TTC549 (cell line): ENCODE measurements around the gene MCM5.

Experiments
- FAIRE-seq: peaks from 2 replicates; lab custom pipeline; 2012; peaks lifted over from hg19 to GRCh38; lab: Jason Lieb, UNC

Gene MCM5

GRCh38 chr22:35404176-35404575 is 4.2 kb downstream of the MCM5 start:
- FAIRE-seq, result no peak

- FAIRE-seq, result no peak
These were observed 6.5 kb downstream of the MCM5 start for GRCh38 chr22:35406443-35406842.

- no peak for FAIRE-seq
These were observed 7.4 kb downstream of the MCM5 start for GRCh38 chr22:35407362-35407761.

- no peak for FAIRE-seq
These were observed 10.1 kb downstream of the MCM5 start for GRCh38 chr22:35409783-35410662.

GRCh38 chr22:35410663-35411034 is 10.7 kb downstream of the MCM5 start:
- no peak for FAIRE-seq

DNA sequence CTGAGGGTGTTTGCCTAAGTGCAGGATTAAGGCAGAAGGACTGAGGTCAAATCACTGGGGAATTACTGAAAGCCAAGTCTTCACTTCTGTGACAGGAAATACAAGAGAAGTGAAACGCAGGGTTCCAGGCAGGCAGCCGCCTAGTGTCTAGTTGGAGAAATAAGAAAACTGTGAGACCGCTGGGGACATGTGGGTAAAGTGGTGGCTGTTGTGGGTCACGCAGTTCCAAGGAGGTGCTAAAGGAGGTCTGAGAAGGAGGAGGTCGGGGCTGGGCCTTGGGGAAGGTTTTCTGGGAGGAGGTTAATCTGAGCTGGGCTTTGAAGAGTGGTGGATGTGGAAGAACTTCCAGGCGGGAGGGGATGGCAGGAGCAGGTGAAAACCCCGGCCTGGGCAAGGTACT is 11.2 kb downstream of the MCM5 start:
- no peak for FAIRE-seq

- no peak for FAIRE-seq
These were observed 13.7 kb downstream of the MCM5 start for GRCh38 chr22:35413624-35414023.

DNA sequence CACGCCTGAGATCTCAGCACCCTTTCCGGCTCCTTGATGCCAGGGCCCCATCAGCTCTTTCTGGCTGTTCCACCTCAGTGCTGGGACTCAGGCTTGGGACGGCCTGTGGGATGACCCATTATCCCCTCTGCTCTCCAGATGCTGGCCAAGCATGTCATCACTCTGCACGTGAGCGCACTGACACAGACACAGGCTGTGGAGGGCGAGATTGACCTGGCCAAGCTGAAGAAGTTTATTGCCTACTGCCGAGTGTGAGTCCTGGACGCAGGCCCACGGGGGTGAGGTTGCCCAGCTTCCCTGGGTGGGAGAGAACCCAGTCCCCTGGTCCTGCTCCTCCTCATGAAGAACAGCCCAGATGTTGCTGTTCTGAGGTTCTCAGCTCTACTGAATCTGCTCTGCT is 17.7 kb downstream of the MCM5 start:
- no peak for FAIRE-seq

DNA sequence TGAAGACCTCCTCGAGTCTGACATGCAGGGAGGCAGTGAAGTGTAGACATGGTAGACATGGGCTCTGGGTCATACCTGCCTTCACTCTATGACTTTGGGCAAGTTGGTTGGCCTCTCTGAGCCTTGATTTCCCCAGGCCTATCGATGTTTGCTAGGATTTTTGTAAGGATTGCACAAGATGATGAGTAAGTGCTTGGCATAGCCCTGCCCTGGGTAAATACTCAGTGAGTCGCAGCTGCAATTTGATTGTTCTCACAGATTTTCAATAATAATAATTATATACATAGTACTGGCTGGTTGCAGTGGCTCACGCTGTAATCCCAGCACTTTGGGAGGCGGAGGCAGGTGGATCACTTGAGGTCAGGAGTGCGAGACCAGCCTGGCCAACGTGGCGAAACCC is 18.1 kb downstream of the MCM5 start:
- no peak for FAIRE-seq

DNA sequence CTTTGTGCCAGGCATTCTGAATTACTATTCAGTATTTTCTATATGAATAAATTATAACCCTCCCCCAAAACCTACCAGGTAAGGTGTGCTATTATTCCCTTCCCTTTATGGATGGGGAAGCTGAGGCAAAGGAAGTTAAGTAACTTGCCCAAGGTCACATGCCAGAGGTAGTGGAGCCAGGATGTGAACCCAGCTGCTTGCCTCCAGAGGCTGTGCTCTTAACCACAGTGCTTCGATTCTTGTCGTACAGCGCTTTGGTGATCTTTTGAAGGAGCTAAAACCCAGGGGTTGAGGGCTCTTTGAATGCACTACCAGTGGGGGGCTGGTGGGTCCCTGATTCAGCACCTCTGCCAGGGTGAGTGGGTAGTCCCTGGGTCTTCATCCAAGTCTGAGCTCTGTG is 18.8 kb downstream of the MCM5 start:
- FAIRE-seq, result no peak

GRCh38 chr22:35419756-35420155 is 19.8 kb downstream of the MCM5 start:
- no peak for FAIRE-seq

- FAIRE-seq, result no peak
These were observed 21.2 kb downstream of the MCM5 start for GRCh38 chr22:35421121-35421520.

- FAIRE-seq, result no peak
These were observed 22.2 kb downstream of the MCM5 start for GRCh38 chr22:35422145-35422544.

- no peak for FAIRE-seq
These were observed 23.0 kb downstream of the MCM5 start for GRCh38 chr22:35422936-35423335.

- FAIRE-seq, result no peak
These were observed 24.1 kb downstream of the MCM5 start for GRCh38 chr22:35424081-35424480.

GRCh38 chr22:35424761-35425160 is 24.8 kb downstream of the MCM5 start:
- FAIRE-seq, result no peak

DNA sequence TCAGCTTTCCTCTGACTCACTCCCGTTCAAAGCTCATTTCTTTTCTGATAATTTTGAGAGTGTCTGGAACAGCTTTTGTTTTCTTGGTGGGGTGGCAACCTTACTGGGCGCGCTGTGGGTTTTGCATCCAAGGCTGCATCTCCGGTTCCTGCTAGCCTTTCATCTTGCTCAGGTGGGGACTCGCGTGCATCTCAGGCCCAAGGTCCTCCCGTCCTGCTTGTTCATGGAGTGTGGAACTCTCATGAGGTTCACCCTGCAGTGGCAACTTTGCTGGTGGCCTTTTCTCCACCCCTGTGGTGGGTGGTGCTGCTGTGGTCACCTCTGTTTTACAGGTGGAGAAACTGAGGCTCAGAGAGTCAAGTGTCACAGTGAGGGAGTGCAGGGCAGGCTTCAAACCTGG is 25.6 kb downstream of the MCM5 start:
- no peak for FAIRE-seq

- no peak for FAIRE-seq
These were observed 26.2 kb downstream of the MCM5 start for GRCh38 chr22:35425971-35426800.

DNA sequence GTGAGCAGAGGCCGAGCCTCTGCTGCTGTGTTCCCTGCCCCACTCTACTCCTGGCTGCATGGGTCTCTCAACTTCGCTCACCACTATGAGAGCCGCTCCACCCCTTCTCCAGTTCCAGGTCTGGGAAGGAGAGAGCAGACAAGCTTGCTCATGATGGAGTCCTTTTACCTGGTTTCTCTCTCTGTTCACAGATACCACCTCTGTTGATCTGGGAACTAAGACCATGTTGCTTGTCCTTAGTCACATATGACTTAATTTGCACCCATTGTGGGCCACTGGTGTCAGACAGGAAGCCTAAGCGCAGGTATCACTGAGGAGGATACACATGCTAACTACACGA is 26.8 kb downstream of the MCM5 start:
- FAIRE-seq, result no peak

- no peak for FAIRE-seq
These were observed 31.0 kb downstream of the MCM5 start for GRCh38 chr22:35430897-35431322.

GRCh38 chr22:35431483-35432227 is 31.7 kb downstream of the MCM5 start:
- no peak for FAIRE-seq

DNA sequence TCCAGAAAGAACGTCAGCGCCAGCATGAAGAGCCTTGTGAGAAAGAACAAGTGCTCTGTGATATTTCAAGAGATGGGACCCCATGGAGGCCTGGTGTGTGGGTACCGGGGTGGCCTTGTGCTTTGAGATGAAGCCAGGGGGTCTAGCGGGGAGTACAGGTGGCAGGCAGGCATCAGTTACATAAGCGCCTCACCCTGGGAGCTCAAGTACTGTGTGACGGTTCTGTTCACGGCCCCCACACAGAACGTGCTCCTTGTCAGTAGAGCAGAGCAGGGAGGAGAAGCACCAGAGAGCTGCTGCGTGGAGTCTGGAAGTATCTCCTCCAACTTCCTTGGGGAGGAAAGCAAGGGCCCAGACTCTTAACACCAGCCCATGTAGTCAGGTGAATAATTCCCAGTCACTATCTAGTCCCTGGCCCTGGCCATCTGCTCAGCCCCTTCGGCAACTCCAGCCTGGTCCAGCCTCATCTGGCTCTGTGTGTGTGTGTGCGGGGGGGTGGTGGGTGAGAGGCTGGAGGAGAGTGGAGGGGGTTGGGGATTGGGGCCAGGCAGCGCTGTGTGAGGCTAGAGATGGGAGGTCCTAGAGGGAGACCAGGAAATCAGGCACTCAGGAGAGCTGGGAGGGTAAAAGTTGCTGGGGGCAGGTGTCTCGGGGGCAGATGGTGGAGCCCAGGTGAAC is 32.4 kb downstream of the MCM5 start:
- no peak for FAIRE-seq
